RWPE1 (cell line): ENCODE measurements around the gene SCIN.

Experiments used
- CTCF ChIA-PET: fragments of 350-600 bp; sonication (Branson Sonifier 250); formaldehyde crosslinking; extraction: SDS; loops from one replicate; lab custom pipeline; 2021; lab: Yijun Ruan, JAX
- POLR2A ChIA-PET: fragments of 400-600 bp; formaldehyde crosslinking; extraction: SDS; loops from one replicate; lab custom pipeline; 2020; ENCODE audit warnings: antibody characterized with exemption; ENCODE audit not compliant: low non-redundant PET; lab: Yijun Ruan, JAX
- DNase-seq: peaks from one replicate; pipeline ENCODE4 v3.0.0; 2012; ENCODE audit warnings: low spot score
- H3K27ac ChIP-seq: fragments of 450-650 bp; 2 replicates; pipeline ENCODE4 v1.5.1; 2017
- CTCF ChIP-seq: fragments of 450-650 bp; conservative IDR thresholded peaks from 2 replicates; pipeline ENCODE4 v1.5.1; 2017; ENCODE audit warnings: low read depth, mild to moderate bottlenecking

SCIN gene

GRCh38 chr7:12539681-12540080, 30.8 kb upstream of the SCIN start:
- DNase-seq: no peak
- ChIA-PET POLR2A (no interaction called here), CTCF (no interaction called here)
- TF ChIP-seq CTCF: no peak
- no peak overlapping the region for H3K27ac ChIP-seq

- POLR2A ChIA-PET: no interaction called here
- DNase-seq: no peak
- H3K27ac ChIP-seq: no peak overlapping the region
- CTCF ChIA-PET: no interaction called here
- no peak for TF ChIP-seq CTCF
Observed at GRCh38 chr7:12540850-12541249, 29.7 kb upstream of the SCIN start.

GRCh38 chr7:12543586-12543985, 26.9 kb upstream of the SCIN start:
- TF ChIP-seq CTCF: no peak
- ChIA-PET POLR2A (no interaction called here), CTCF (no interaction called here)
- DNase-seq: no peak
- H3K27ac ChIP-seq: no peak overlapping the region

- no peak for DNase-seq
- no peak overlapping the region for H3K27ac ChIP-seq
- CTCF ChIA-PET: interaction anchor here (0.6 kb wide), 1 partner anchor 17 kb away, joined by 3 read pairs; no protein-coding TSS in a partner anchor
- POLR2A ChIA-PET: no interaction called here
- TF ChIP-seq CTCF: no peak
Observed at GRCh38 chr7:12549106-12549505, 21.4 kb upstream of the SCIN start.

GRCh38 chr7:12550956-12551355, 19.6 kb upstream of the SCIN start:
- TF ChIP-seq CTCF: no peak
- no peak overlapping the region for H3K27ac ChIP-seq
- no peak for DNase-seq
- CTCF ChIA-PET: interaction anchor here (1.0 kb wide), 1 partner anchor 27 kb away, joined by 9 read pairs; no protein-coding TSS in a partner anchor
- POLR2A ChIA-PET: no interaction called here

- no peak overlapping the region for H3K27ac ChIP-seq
- TF ChIP-seq CTCF: no peak
- DNase-seq: no peak
- POLR2A ChIA-PET: no interaction called here
- CTCF ChIA-PET: interaction anchor here (0.6 kb wide), 1 partner anchor 14 kb away, joined by 4 read pairs; no protein-coding TSS in a partner anchor
Observed at GRCh38 chr7:12552876-12553275, 17.6 kb upstream of the SCIN start.
